Heart right ventricle (tissue), 16 donors: Measurements from ENCODE around the gene ETNK2. TPM values are rescaled to one million over a fixed set of nuclear protein-coding genes. Genes with fewer than 3 reads are reported as not detected.

Source experiments
- ATAC-seq, 8 donors: fragments of 200-7000 bp; cut with Tn5 transposase; one replicate each; pipeline ENCODE4 v1.9.1; 2020; ENCODE audit warnings: mild to moderate bottlenecking in 8 of 8, moderate library complexity in 8 of 8, moderate number of reproducible peaks in 1 of 8
- DNase-seq, 2 donors: peaks; one replicate each; pipeline ENCODE4 v3.0.0-alpha.2; 2020
- H3K27ac ChIP-seq, 10 donors: fragments of 200-600 bp; sonication (generic) in 2 of 10; one replicate each; pipeline versions ENCODE4 v1.5.0 to v1.8.0; 2020 to 2022; ENCODE audit warnings: mild to moderate bottlenecking in 3 of 10
- H3K27me3 ChIP-seq, 7 donors: fragments of 200-600 bp; one replicate each; pipeline ENCODE4 v1.8.0; 2021 to 2022; ENCODE audit warnings: mild to moderate bottlenecking in 2 of 7
- H3K36me3 ChIP-seq, 9 donors: fragments of 200-600 bp; sonication (generic) in 1 of 9; one replicate each; pipeline versions ENCODE4 v1.5.0 to v1.8.0; 2020 to 2022; ENCODE audit warnings: mild to moderate bottlenecking in 2 of 9
- H3K4me1 ChIP-seq, 9 donors: fragments of 200-600 bp; sonication (generic) in 1 of 9; one replicate each; pipeline versions ENCODE4 v1.5.0 to v1.8.0; 2020 to 2022; ENCODE audit warnings: mild to moderate bottlenecking in 4 of 9
- H3K4me3 ChIP-seq, 10 donors: fragments of 200-600 bp; sonication (generic) in 2 of 10; one replicate each; pipeline versions ENCODE4 v1.5.0 to v1.8.0; 2020 to 2022; ENCODE audit warnings: mild to moderate bottlenecking in 7 of 10, moderate library complexity in 2 of 10
- H3K9me3 ChIP-seq, 11 donors: fragments of 200-600 bp in 10 of 11; sonication (generic) in 2 of 11; one replicate each; pipeline versions ENCODE4 v1.5.0 to v1.8.0; 2013 to 2022; ENCODE audit warnings: mild to moderate bottlenecking in 2 of 11, control low read depth in 1 of 11, moderate library complexity in 1 of 11
- WGBS, 2 donors: extraction: QIAGEN DNeasy Blood & Tissue Kit; methylation state at CpG; one replicate each; pipeline ENCODE4 v1.1.7; 2013; ENCODE audit warnings: inconsistent platforms in 1 of 2; 5-methylcytosine and 5-hydroxymethylcytosine counted together
- intact Hi-C, 10 donors: fragments of 100-400 bp; cut with DNase I; formaldehyde crosslinking; loops; one replicate each; pipeline versions ENCODE4 v1.11.1 to v1.14.2; 2022
- polyA plus RNA-seq, 2 donors: library from polyadenylated mRNA; stranded (reverse); fragments of 200-250 nt; gene quantifications; one replicate each; pipeline ENCODE4 v1.2.3, GENCODE V29; 2013
- total RNA-seq, 10 donors: library from RNA; stranded (reverse); fragmentation: NEBNext Ultra II Directional in 3 of 10; extraction: Animal tissue kit (Norgen Biotek cat#: 25700) in 3 of 10; gene quantifications; one replicate each; pipeline versions ENCODE4 v1.2.1 to v1.2.4, GENCODE V29; 2021 to 2023
- TF ChIP-seq, protein P1 (sequence below), 9 donors: fragments of 200-600 bp; sonication (generic) in 2 of 9; IDR thresholded peaks; one replicate each; pipeline versions ENCODE4 v1.5.0 to v1.8.0; 2021 to 2022; ENCODE audit warnings: antibody characterized with exemption in 9 of 9, mild to moderate bottlenecking in 5 of 9, moderate library complexity in 1 of 9
- donor health status: Arrhythmogenic right ventricular cardiomyopathy.
- donor health status: ischemic (EF 13 %, LVEDD 7.1; RV severe dilation, severe dysfunction).
- donor health status: healthy with polysubstance abuse.
- donor health status: DM: no; HTN: yes; CAD: no.
- donor health status: DM: no; HTN: no; CAD: no.
- donor health status: ischemic (EF 25% LVEDD 6.9; RV normal size, moderate dysfunction).
- donor health status: ischemic (EF 25% LVEDD 5.7; RV mildly dilated, moderate dysfunction).
- donor health status: healthy.
- donor health status: DM: yes; HTN: yes; CAD: no.
- donor health status: Ischemic cardiomyopathy.
- donor health status: ischemic (EF 35%, LVEDD 5.7; RV mildly dilated, moderate dysfunction).
- donor health status: nonischemic (EF 11% LVEDD 7.7; RV severe dilation, severe dysfunction).
- donor health status: DM: yes; HTN: yes; CAD: no.
- donor health status: PGD.
- donor health status: ischemic (EF 29% LVEDD 5.4; RV normal size, mild dysfunction).
- donor health status: nonischemic (EF 23%, LVEDD 6.1; RV moderate dilation, normal function).

ETNK2 gene
- total and polyA plus RNA-seq, 12 donors: 0.47 to 5.2 (median 2.3) TPM

GRCh38 chr1:204112876-204113730 is 38.7 kb downstream of the ETNK2 start:
- Histone ChIP-seq H3K36me3 (peaks cover 0 to 51% (median 0%) of the 10 kb centered on the region in 9 donors), H3K4me1 (peaks cover 0 to 54% (median 20%) of the 10 kb centered on the region in 9 donors), H3K9me3 (no peaks in the 10 kb centered on the region), H3K4me3 (no peak overlapping the region), H3K27ac (no peak overlapping the region), H3K27me3 (no peaks in the 10 kb centered on the region)
- WGBS, 2 donors: 85 to 91% methylated on average over 11 of the region's 11 CpGs
- no peak for ATAC-seq
- no peak for DNase-seq
- intact Hi-C loops: no loop called here
- TF ChIP-seq, protein P1, sequence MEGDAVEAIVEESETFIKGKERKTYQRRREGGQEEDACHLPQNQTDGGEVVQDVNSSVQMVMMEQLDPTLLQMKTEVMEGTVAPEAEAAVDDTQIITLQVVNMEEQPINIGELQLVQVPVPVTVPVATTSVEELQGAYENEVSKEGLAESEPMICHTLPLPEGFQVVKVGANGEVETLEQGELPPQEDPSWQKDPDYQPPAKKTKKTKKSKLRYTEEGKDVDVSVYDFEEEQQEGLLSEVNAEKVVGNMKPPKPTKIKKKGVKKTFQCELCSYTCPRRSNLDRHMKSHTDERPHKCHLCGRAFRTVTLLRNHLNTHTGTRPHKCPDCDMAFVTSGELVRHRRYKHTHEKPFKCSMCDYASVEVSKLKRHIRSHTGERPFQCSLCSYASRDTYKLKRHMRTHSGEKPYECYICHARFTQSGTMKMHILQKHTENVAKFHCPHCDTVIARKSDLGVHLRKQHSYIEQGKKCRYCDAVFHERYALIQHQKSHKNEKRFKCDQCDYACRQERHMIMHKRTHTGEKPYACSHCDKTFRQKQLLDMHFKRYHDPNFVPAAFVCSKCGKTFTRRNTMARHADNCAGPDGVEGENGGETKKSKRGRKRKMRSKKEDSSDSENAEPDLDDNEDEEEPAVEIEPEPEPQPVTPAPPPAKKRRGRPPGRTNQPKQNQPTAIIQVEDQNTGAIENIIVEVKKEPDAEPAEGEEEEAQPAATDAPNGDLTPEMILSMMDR (IDR thresholded peaks at IDR 0.05): no peak

DNA sequence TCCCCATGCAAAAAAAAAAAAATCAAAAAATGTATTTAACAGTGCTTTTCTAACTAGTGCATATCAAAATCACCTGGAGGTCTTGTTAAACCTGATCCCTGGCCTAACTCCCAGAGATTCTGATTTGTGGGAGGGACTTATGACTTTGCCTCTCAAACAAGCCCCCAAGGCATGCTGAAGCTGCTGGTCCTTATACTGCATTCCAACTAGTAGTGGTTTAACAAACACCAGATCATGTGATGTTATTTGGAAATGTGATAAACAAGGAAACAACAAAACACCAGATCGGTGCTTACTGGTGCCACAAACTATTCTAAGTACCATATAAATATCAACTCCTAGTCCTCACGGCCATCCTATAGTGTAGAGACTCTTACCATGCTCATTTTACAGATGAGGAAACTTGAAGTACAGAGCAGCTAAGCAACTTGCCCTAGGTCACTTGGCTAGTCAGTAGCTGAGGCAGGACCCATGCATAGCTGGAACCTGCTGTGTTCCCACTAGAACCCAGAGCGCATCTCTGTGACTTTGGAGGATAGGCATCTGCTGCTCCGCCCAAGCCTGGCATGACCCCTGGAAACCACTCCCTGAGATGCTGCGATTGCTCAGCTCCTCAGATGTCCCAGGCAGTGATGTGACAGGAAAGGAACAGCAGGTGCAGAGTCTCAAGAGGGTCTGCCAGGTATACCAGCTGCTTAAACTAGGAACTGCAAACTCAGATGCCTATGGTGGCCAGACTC is 40.8 kb downstream of the ETNK2 start:
- WGBS, 2 donors: 85 to 88% methylated on average over 5 of the region's 5 CpGs
- ATAC-seq: no peak
- TF ChIP-seq, protein P1 (IDR thresholded peaks at IDR 0.05): no peak
- H3K4me3 ChIP-seq: no peak overlapping the region
- H3K9me3 ChIP-seq: no peaks in the 10 kb centered on the region
- H3K36me3 ChIP-seq: peaks cover 0 to 31% (median 0%) of the 10 kb centered on the region in 9 donors
- intact Hi-C loops: no loop called here
- DNase-seq: no peak
- no peaks in the 10 kb centered on the region for H3K27me3 ChIP-seq
- no peak overlapping the region for H3K27ac ChIP-seq
- H3K4me1 ChIP-seq: peaks cover 0 to 68% (median 29%) of the 10 kb centered on the region in 9 donors

- DNase-seq (no peak), ATAC-seq (peak; percentile 44 to 80 (median 58))
- WGBS, 2 donors: 54 to 60% methylated on average over 21 of the region's 21 CpGs
- TF ChIP-seq, protein P1 (IDR thresholded peaks at IDR 0.05): no peak
- Histone ChIP-seq H3K27ac (peak overlapping the region in 9 of 10 donors; percentile 12 to 71 (median 53)), H3K4me3 (peak overlapping the region in 3 of 10 donors; percentile 8 to 18 (median 17)), H3K9me3 (no peaks in the 10 kb centered on the region), H3K4me1 (peaks cover 7 to 69% (median 33%) of the 10 kb centered on the region in 9 donors), H3K36me3 (peaks cover 0 to 7% (median 0%) of the 10 kb centered on the region in 9 donors), H3K27me3 (no peaks in the 10 kb centered on the region)
- intact Hi-C loops: loop anchor here in 1 of 10 donors (5.0 kb wide), 1 partner anchor 36 kb away; the partner anchor contains the start of gene SOX13
Measured at GRCh38 chr1:204108312-204109141, 43.3 kb downstream of the ETNK2 start.
